SK-N-MC (cell line): Measurements from ENCODE around the gene CARMIL1.

Source experiments
- DNase-seq: peaks from one replicate; pipeline ENCODE4 v3.0.0-alpha.2; 2011; ENCODE audit warnings: low read depth, low spot score
- H3K27ac ChIP-seq: fragments of 200-600 bp; sonication (generic); 2 replicates; pipeline ENCODE4 v1.5.1; 2016; ENCODE audit warnings: mixed run types
- H3K36me3 ChIP-seq: fragments of 200-600 bp; sonication (generic); 2 replicates; pipeline ENCODE4 v1.6.1; 2017; ENCODE audit warnings: antibody characterized with exemption, low read length, mixed read lengths; ENCODE audit not compliant: insufficient read depth
- H3K4me3 ChIP-seq: fragments of 200-600 bp; sonication (generic); 2 replicates; pipeline ENCODE4 v1.5.1; 2016
- H3K9ac ChIP-seq: fragments of 200-600 bp; sonication (generic); 2 replicates; pipeline ENCODE4 v1.8.0; 2017; ENCODE audit warnings: mixed run types, mixed read lengths; ENCODE audit not compliant: insufficient read length
- H3K9me3 ChIP-seq: fragments of 200-600 bp; sonication (generic); 2 replicates; pipeline ENCODE4 v1.6.1; 2017; ENCODE audit warnings: low read depth, mild to moderate bottlenecking, antibody characterized with exemption, low read length, moderate library complexity, mixed read lengths
- EZH2 ChIP-seq: fragments of 200-600 bp; sonication (generic); IDR thresholded peaks from one replicate; pipeline ENCODE4 v1.6.1; 2017; ENCODE audit warnings: antibody characterized with exemption
- FOXP2 ChIP-seq: optimal IDR thresholded peaks from 2 replicates; pipeline ENCODE3; 2011; ENCODE audit warnings: mild to moderate bottlenecking, moderate library complexity; ENCODE audit not compliant: insufficient read depth; ENCODE audit errors: extremely low read length, control extremely low read depth
- POLR2AphosphoS5 ChIP-seq: IDR thresholded peaks from 2 replicates; pipeline ENCODE4 v1.6.1; 2012; ENCODE audit warnings: mild to moderate bottlenecking, low read depth, low read length, borderline replicate concordance

Gene CARMIL1

DNA sequence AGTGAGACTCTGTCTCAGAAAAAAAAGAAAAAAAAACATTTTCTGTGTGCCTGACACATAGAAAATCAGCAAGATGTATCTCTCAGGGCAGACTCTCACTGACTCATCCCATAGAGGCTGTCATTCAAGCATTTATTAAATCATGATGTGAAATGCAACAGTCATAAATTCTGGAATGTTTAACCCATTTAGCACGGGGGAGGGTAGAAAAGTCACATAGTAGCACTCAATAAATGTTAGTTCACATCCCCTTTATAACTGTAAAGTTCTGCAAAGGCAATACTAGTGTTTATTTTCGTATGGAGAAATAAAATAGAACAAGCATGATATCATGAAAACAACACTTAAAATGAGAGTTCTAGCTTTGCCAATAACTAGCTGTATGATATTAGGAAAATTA lies 15.5 kb upstream of the CARMIL1 start:
- Histone ChIP-seq H3K36me3 (no peaks in the 10 kb centered on the region), H3K4me3 (peak overlapping the region; percentile 19; the same call in 1 of the 2 replicates), H3K9me3 (no peaks in the 10 kb centered on the region), H3K9ac (no peak overlapping the region), H3K27ac (peak overlapping the region; percentile 86)
- DNase-seq: no peak
- no peak for TF ChIP-seq FOXP2
- TF ChIP-seq POLR2AphosphoS5: no peak
- TF ChIP-seq EZH2: no peak

- no peak overlapping the region for H3K27ac ChIP-seq
- no peak overlapping the region for H3K4me3 ChIP-seq
- no peak for TF ChIP-seq POLR2AphosphoS5
- TF ChIP-seq EZH2: no peak
- no peak for TF ChIP-seq FOXP2
- no peak for DNase-seq
- H3K9me3 ChIP-seq: no peaks in the 10 kb centered on the region
- no peak overlapping the region for H3K9ac ChIP-seq
- no peaks in the 10 kb centered on the region for H3K36me3 ChIP-seq
Measured at GRCh38 chr6:25266456-25267100, 12.6 kb upstream of the CARMIL1 start.

DNA sequence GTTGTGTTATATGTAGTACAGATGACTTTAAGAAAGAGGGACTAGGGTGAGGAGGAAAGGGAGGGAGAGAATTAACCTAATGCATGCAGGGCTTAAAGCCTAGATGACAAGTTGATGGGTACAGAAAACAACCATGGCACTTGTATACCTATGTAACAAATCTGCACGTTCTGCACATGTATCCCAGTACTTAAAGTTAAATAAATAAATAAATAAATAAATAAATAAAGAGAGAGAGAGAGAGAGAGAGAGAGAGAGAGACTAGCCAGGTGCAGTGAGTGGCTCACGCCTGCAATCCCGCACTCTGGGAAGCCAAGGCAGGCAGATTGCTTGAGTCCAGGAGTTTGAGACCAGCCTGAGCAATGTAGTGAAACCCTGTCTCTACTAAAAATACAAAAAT lies 11.5 kb upstream of the CARMIL1 start:
- Histone ChIP-seq H3K27ac (no peak overlapping the region), H3K4me3 (no peak overlapping the region), H3K36me3 (no peaks in the 10 kb centered on the region), H3K9me3 (no peaks in the 10 kb centered on the region), H3K9ac (no peak overlapping the region)
- no peak for DNase-seq
- TF ChIP-seq POLR2AphosphoS5: no peak
- no peak for TF ChIP-seq EZH2
- TF ChIP-seq FOXP2: no peak

- Histone ChIP-seq H3K9ac (no peak overlapping the region), H3K4me3 (no peak overlapping the region), H3K27ac (no peak overlapping the region), H3K36me3 (no peaks in the 10 kb centered on the region), H3K9me3 (no peaks in the 10 kb centered on the region)
- no peak for TF ChIP-seq FOXP2
- TF ChIP-seq POLR2AphosphoS5: no peak
- TF ChIP-seq EZH2: no peak
- no peak for DNase-seq
Measured at GRCh38 chr6:25270559-25270958, 8.6 kb upstream of the CARMIL1 start.

GRCh38 chr6:25275436-25275835 lies 3.7 kb upstream of the CARMIL1 start:
- H3K36me3 ChIP-seq: no peaks in the 10 kb centered on the region
- no peak for DNase-seq
- TF ChIP-seq FOXP2 (no peak), EZH2 (no peak), POLR2AphosphoS5 (no peak)
- H3K4me3 ChIP-seq: no peak overlapping the region
- H3K9me3 ChIP-seq: no peaks in the 10 kb centered on the region
- no peak overlapping the region for H3K27ac ChIP-seq
- no peak overlapping the region for H3K9ac ChIP-seq

- TF ChIP-seq EZH2: no peak
Measured at GRCh38 chr6:25277386-25277785, 1.8 kb upstream of the CARMIL1 start.

GRCh38 chr6:25277857-25278256 lies 1.3 kb upstream of the CARMIL1 start:
- Histone ChIP-seq H3K9me3 (no peaks in the 10 kb centered on the region), H3K36me3 (no peaks in the 10 kb centered on the region), H3K9ac (no peak overlapping the region), H3K27ac (no peak overlapping the region), H3K4me3 (peak overlapping the region; percentile 95)
- TF ChIP-seq POLR2AphosphoS5: no peak
- no peak for TF ChIP-seq FOXP2
- no peak for TF ChIP-seq EZH2
- no peak for DNase-seq

More at GRCh38 chr6:25277386-25277785, 1.8 kb upstream of the CARMIL1 start:
- Histone ChIP-seq H3K9me3 (no peaks in the 10 kb centered on the region), H3K36me3 (no peaks in the 10 kb centered on the region), H3K9ac (no peak overlapping the region), H3K4me3 (no peak overlapping the region), H3K27ac (no peak overlapping the region)
- no peak for DNase-seq

DNA sequence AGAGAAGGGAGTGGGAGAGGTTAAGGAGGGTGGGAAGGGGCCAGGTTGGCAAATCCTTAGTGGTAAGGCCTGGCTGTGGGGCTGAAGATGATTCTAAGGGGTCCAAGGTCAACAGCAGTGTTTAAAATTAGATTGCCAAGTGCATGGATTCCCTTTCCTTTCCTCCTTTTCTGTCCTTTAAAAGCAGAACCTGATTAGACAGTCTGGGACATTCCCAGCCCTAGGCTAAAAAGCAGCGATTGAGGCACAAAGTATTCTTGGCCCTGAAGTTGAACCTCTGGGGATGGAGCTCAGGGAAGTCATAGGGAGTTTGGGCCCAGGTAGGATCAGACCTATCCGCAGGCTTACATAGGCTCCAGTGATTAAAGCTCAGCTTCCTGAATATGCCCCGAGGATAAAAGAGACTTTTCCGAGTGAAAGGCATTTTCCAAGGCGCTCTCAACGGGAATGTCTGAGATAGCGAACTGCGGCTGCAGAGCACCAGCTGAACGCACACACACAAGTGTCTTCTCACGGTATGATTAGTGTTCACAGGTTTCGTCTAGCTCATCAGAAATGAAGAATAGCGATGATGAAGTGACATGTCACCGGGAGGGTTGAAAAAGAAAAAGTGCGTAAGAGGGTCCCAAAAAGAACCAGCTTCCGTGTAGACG lies 787 bp upstream of the CARMIL1 start:
- TF ChIP-seq FOXP2 (no peak), POLR2AphosphoS5 (0 out of 2 replicates have a peak, but pooled peaks have one; percentile 17), EZH2 (no peak)
- DNase-seq: no peak
- Histone ChIP-seq H3K27ac (no peak overlapping the region), H3K4me3 (peak overlapping the region; percentile 95), H3K9ac (peak overlapping the region; percentile 74), H3K9me3 (no peaks in the 10 kb centered on the region), H3K36me3 (no peaks in the 10 kb centered on the region)

DNA sequence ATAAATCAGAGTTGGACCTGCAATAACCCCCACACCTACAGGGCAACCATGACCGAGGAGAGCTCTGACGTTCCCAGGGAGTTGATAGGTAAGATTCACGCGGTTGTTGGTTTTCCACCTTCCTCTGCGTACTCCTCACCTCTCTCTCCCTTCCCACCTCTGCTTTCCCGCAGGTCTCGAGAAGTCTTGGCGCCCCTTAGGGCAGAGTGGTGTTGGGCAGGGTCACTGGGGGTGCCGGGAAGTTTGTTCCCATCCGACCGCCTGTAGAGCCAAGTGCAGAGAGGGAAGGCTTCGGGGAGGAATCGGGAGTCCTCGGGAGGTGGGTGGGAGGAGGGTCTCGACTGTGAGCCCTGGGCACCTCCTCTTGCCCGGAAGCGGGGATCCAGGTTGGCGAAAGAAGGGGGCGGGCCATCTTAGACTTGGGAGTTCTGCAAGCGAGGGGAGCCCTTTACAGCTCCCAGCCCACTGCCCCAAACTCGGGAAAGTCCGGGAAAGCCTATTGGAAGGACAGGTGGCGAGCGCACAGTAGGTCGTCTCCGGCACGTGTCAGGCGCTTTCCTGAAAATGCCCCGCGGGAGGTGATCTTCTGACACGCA lies 672 bp downstream of the CARMIL1 start:
- Histone ChIP-seq H3K9me3 (no peaks in the 10 kb centered on the region), H3K27ac (no peak overlapping the region), H3K4me3 (peak overlapping the region; percentile 95), H3K9ac (peak overlapping the region; percentile 74), H3K36me3 (no peaks in the 10 kb centered on the region)
- TF ChIP-seq EZH2 (no peak), FOXP2 (no peak), POLR2AphosphoS5 (no peak)
- no peak for DNase-seq
